Osteocyte (in vitro differentiated cells): Measurements from ENCODE around the gene PEX14. TPM values are rescaled to one million over a fixed set of nuclear protein-coding genes. Genes with fewer than 3 reads are reported as not detected.

Experiments
- DNase-seq: peaks from one replicate; pipeline ENCODE4 v3.0.0; 2021; ENCODE audit warnings: mixed read lengths; ENCODE audit not compliant: unreplicated experiment; ENCODE audit errors: extremely low spot score
- H3K27ac Mint-ChIP-seq: one replicate; pipeline ENCODE4 v1.8.0; 2021; ENCODE audit warnings: mild to moderate bottlenecking, mixed read lengths; ENCODE audit not compliant: unreplicated experiment
- H3K27me3 Mint-ChIP-seq: one replicate; pipeline ENCODE4 v1.8.0; 2021; ENCODE audit warnings: mixed read lengths; ENCODE audit not compliant: unreplicated experiment
- H3K36me3 Mint-ChIP-seq: one replicate; pipeline ENCODE4 v1.8.0; 2021; ENCODE audit warnings: mixed read lengths; ENCODE audit not compliant: unreplicated experiment
- H3K4me1 Mint-ChIP-seq: one replicate; pipeline ENCODE4 v1.8.0; 2021; ENCODE audit warnings: mixed read lengths; ENCODE audit not compliant: unreplicated experiment
- H3K4me3 Mint-ChIP-seq: one replicate; pipeline ENCODE4 v1.8.0; 2021; ENCODE audit warnings: mild to moderate bottlenecking, moderate library complexity, mixed read lengths; ENCODE audit not compliant: unreplicated experiment
- H3K9me3 Mint-ChIP-seq: one replicate; pipeline ENCODE4 v1.8.0; 2021; ENCODE audit warnings: mixed read lengths; ENCODE audit not compliant: unreplicated experiment
- total RNA-seq: library from RNA; stranded (reverse); gene quantifications from 2 replicates; pipeline ENCODE4 v1.2.1, GENCODE V29; 2021
- TF ChIP-seq, protein P1 (sequence below): fragments of 200-600 bp; sonication (generic); IDR thresholded peaks from 2 replicates; pipeline ENCODE4 v1.5.0; 2021; ENCODE audit warnings: antibody characterized with exemption, mild to moderate bottlenecking, moderate library complexity

The PEX14 gene
- total RNA-seq, 1 donor from 2014 or later: 22.2 TPM

DNA sequence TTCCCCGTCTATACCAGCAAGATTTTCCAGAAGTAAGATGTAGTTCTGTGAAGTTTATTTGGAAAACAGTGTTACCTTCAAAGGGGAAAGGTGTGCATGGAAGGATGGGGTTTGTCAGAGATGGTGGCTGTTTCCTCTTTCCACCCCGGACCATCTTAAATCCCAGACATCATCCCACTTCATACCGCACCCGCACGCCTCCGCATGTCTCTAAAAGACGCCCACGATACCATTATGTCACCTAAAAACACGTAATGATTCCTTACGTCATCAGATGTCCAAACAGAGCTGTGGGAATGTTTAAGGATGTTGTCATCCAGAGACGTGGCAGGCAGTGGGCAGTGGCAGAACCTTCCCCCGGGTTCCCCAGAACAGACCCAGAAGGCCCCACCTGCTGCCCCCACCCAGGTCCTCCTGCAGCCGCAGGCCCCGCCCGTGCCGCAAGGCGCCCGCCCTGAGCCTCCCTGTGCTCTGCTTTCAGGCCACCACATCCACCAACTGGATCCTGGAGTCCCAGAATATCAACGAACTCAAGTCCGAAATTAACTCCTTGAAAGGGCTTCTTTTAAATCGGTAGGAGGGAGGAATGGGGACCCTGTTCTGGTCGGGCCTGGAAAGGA lies 152.2 kb downstream of the PEX14 start:
- DNase-seq: no peak
- Mint-ChIP-seq H3K4me1 (peaks cover 28% of the 10 kb centered on the region), H3K27me3 (no peaks in the 10 kb centered on the region), H3K9me3 (no peaks in the 10 kb centered on the region), H3K27ac (no peak overlapping the region), H3K4me3 (no peak overlapping the region), H3K36me3 (peaks cover 18% of the 10 kb centered on the region)
- TF ChIP-seq, protein P1, sequence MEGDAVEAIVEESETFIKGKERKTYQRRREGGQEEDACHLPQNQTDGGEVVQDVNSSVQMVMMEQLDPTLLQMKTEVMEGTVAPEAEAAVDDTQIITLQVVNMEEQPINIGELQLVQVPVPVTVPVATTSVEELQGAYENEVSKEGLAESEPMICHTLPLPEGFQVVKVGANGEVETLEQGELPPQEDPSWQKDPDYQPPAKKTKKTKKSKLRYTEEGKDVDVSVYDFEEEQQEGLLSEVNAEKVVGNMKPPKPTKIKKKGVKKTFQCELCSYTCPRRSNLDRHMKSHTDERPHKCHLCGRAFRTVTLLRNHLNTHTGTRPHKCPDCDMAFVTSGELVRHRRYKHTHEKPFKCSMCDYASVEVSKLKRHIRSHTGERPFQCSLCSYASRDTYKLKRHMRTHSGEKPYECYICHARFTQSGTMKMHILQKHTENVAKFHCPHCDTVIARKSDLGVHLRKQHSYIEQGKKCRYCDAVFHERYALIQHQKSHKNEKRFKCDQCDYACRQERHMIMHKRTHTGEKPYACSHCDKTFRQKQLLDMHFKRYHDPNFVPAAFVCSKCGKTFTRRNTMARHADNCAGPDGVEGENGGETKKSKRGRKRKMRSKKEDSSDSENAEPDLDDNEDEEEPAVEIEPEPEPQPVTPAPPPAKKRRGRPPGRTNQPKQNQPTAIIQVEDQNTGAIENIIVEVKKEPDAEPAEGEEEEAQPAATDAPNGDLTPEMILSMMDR: no peak

DNA sequence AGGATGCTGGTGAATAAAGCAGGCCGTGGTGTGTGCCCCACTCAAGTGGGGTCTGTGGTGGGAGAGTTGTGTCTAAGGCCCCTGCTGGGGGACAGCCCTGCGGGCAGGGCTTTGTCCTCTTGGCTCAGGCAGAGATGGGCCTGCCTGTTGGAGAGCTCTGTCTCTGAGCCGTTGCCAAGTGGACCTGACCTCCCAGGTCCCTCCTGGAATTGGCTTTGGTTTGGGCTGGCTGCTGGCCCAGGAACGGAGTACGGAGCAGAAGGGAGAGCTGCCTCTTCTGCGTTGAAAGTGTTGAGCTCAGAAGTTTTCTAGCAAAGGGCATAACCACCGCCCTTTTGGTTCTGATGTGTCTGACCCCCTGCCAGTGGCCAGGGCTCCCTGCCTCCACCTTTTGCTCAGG lies 153.9 kb downstream of the PEX14 start:
- TF ChIP-seq, protein P1: no peak
- H3K36me3 Mint-ChIP-seq: peaks cover 14% of the 10 kb centered on the region
- H3K9me3 Mint-ChIP-seq: no peaks in the 10 kb centered on the region
- H3K4me1 Mint-ChIP-seq: peaks cover 45% of the 10 kb centered on the region
- no peaks in the 10 kb centered on the region for H3K27me3 Mint-ChIP-seq
- no peak overlapping the region for H3K4me3 Mint-ChIP-seq
- DNase-seq: no peak
- H3K27ac Mint-ChIP-seq: no peak overlapping the region

DNA sequence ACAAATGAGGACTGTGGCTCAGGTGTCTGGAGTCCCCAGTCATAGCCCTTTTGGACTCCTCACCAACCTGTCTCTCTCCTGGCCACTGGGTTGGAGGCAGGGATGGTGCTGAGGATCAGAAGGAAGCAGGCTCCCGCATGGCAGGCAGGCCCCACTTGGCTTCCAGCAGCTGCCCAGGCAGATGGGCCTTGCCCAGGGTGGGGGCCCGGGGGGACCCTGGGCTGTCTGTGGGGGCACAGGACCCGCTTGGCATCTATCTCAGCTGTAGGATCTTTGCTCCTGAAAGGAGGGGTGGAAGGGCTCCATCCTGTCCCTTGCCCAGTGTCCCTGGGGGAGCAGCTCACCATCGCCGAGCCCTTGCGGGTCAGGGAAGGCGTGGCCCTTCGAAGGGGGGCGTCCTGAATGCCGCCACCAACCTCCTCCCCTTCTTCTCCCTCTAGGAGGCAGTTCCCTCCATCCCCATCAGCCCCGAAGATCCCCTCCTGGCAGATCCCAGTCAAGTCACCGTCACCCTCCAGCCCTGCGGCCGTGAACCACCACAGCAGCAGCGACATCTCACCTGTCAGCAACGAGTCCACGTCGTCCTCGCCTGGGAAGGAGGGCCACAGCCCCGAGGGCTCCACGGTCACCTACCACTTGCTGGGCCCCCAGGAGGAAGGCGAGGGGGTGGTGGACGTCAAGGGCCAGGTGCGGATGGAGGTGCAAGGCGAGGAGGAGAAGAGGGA lies 154.5 kb downstream of the PEX14 start:
- DNase-seq: no peak
- no peak overlapping the region for H3K27ac Mint-ChIP-seq
- H3K9me3 Mint-ChIP-seq: no peaks in the 10 kb centered on the region
- no peak overlapping the region for H3K4me3 Mint-ChIP-seq
- H3K27me3 Mint-ChIP-seq: no peaks in the 10 kb centered on the region
- H3K36me3 Mint-ChIP-seq: peaks cover 12% of the 10 kb centered on the region
- peaks cover 47% of the 10 kb centered on the region for H3K4me1 Mint-ChIP-seq
- TF ChIP-seq, protein P1: no peak

DNA sequence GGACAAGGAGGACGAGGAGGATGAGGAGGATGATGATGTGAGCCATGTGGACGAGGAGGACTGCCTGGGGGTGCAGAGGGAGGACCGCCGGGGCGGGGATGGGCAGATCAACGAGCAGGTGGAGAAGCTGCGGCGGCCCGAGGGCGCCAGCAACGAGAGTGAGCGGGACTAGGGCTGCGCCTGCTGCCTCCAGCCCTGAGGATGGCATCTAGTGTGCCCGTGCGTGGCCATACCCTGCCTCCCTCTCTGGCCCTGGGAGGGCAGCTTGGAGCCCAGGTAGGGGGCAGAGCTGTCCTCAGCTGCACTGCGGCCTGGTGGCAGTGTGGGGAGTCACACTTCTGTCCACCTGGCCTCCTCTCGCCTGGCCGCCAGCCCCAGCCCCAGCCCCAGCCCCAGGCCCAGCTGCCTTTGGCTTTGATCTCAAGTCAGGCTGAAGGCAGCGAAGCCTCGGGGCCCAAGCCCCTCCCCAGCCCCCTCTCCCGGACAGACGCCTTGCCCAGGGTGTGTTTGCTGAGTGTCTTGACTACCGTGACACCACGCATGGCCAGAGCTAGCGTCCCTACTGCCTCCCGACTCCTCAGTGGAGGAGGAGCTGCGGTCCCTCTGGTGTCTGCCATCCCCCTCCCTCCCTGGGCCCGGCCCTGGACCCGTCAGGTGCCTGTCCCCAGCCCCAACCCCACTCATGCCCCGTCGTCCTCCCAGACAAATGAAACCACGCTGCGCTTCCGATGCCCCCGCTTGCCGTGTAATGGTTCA lies 155.2 kb downstream of the PEX14 start:
- peaks cover 51% of the 10 kb centered on the region for H3K4me1 Mint-ChIP-seq
- H3K4me3 Mint-ChIP-seq: no peak overlapping the region
- no peaks in the 10 kb centered on the region for H3K9me3 Mint-ChIP-seq
- DNase-seq: no peak
- no peaks in the 10 kb centered on the region for H3K27me3 Mint-ChIP-seq
- H3K27ac Mint-ChIP-seq: no peak overlapping the region
- H3K36me3 Mint-ChIP-seq: peaks cover 11% of the 10 kb centered on the region
- TF ChIP-seq, protein P1: no peak

DNA sequence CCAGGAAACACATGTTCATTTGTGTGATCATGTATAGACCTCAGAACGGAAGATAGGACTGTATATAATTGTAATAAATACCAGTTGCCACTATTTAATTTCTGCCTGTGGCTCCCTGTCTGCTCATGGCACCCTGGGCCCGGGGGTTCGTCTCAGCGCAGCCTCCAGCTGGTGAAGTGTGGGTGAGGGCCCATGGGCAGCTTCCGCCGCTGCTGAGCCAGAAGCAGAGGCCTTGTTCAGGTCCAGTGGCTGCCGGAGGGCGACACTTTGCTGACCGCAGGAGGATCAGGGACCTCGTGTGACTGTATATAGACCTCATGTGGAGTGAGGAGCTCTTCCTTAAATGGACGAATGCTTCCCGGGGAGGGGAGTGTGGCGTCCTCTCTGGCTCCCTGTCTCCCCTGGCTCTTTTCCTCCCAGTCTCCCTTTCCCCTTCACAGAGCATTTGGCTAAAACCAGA lies 155.9 kb downstream of the PEX14 start:
- DNase-seq: no peak
- Mint-ChIP-seq H3K36me3 (peaks cover 10% of the 10 kb centered on the region), H3K9me3 (no peaks in the 10 kb centered on the region), H3K4me3 (no peak overlapping the region), H3K4me1 (peaks cover 54% of the 10 kb centered on the region), H3K27ac (no peak overlapping the region), H3K27me3 (no peaks in the 10 kb centered on the region)
- TF ChIP-seq, protein P1: no peak
